Mucosa of rectum (tissue), 2 donors: ENCODE measurements around the gene APOE.
"Not testable (repeated sequence)": the region's sequence is repeated elsewhere in the genome, so short reads cannot be mapped to it uniquely, and the experiment has no call there.

Experiments
- H3K27ac ChIP-seq, 2 donors: one replicate each; pipeline ENCODE4 v1.7.0; 2013; ENCODE audit warnings: inconsistent platforms in 2 of 2, low read depth in 2 of 2, low read length in 2 of 2
- H3K27me3 ChIP-seq, 2 donors: one replicate each; pipeline ENCODE4 v1.7.0; 2013; ENCODE audit warnings: low read length in 2 of 2; ENCODE audit not compliant: control insufficient read depth in 2 of 2, insufficient read depth in 2 of 2
- H3K36me3 ChIP-seq, 2 donors: one replicate each; pipeline ENCODE4 v1.7.0; 2013; ENCODE audit warnings: low read length in 2 of 2; ENCODE audit not compliant: control insufficient read depth in 2 of 2, insufficient read depth in 2 of 2
- H3K4me1 ChIP-seq, 2 donors: one replicate each; pipeline ENCODE4 v1.7.0; 2013; ENCODE audit warnings: low read length in 2 of 2, mild to moderate bottlenecking in 1 of 2; ENCODE audit not compliant: control insufficient read depth in 2 of 2, insufficient read depth in 2 of 2
- H3K4me3 ChIP-seq, 2 donors: one replicate each; pipeline ENCODE4 v1.7.0; 2013; ENCODE audit warnings: low read length in 2 of 2
- H3K9ac ChIP-seq, 2 donors: one replicate each; pipeline ENCODE4 v1.7.0; 2013; ENCODE audit warnings: low read length in 2 of 2, low read depth in 1 of 2, mild to moderate bottlenecking in 1 of 2
- H3K9me3 ChIP-seq, 2 donors: one replicate each; pipeline ENCODE4 v1.7.0; 2013; ENCODE audit warnings: low read length in 2 of 2; ENCODE audit not compliant: control insufficient read depth in 2 of 2
- donor health status: healthy.
- donor health status: Normal muscosa, but diverticular disease.

APOE gene

DNA sequence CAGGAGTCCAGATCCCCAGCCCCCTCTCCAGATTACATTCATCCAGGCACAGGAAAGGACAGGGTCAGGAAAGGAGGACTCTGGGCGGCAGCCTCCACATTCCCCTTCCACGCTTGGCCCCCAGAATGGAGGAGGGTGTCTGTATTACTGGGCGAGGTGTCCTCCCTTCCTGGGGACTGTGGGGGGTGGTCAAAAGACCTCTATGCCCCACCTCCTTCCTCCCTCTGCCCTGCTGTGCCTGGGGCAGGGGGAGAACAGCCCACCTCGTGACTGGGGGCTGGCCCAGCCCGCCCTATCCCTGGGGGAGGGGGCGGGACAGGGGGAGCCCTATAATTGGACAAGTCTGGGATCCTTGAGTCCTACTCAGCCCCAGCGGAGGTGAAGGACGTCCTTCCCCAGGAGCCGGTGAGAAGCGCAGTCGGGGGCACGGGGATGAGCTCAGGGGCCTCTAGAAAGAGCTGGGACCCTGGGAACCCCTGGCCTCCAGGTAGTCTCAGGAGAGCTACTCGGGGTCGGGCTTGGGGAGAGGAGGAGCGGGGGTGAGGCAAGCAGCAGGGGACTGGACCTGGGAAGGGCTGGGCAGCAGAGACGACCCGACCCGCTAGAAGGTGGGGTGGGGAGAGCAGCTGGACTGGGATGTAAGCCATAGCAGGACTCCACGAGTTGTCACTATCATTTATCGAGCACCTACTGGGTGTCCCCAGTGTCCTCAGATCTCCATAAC lies at the start of gene APOE:
Gene APOE (plus strand): TSS at position 360 of the 724 bp plus-strand sequence. CDS start 829 bp downstream, outside the sequence.
- Histone ChIP-seq H3K27ac (peak within 1 kb of the TSS in 1 of 2 donors; percentile 48), H3K4me3 (peak within 1 kb of the TSS; percentile 30 to 58), H3K9ac (peak within 1 kb of the TSS; percentile 32 to 33), H3K36me3 (peaks cover 6 to 15% of the 10 kb centered on the region in 2 donors), H3K27me3 (peaks cover 8 to 11% of the 10 kb centered on the region in 2 donors), H3K4me1 (peaks cover 5 to 9% of the 10 kb centered on the region in 2 donors), H3K9me3 (no peaks in the 10 kb centered on the region)

DNA sequence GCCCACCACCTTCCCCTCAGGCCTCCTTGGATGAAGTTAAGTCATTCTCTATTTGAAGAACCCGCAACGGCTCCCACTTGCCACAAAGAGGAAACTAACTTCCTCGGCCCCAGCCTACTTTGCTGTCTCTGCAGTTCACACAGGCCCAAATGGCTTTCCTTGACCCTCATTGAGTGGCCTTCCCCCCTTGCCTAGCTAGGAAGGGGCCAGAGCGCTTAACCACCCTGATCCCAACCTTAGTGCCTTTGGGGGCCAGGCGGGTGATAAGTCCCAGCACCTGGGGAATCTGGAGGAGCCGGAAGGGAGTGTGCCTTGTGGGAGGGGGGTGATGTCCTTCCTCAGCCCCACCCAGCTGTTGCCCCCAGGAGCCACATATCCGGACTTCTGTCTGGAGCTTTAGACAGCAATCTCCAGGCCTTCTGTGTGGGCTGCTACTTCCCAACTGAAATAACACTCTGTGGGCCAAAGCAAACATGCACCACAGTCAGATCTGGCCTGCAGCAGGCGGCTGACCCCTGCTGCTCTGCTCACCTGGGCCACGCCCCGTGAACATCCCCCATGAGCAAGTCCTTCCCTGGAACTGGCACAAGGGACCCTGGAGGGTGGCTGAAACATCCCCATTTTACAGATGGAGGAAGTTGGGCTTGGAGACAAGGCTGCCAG lies 49.0 kb upstream of the APOE start:
- H3K9me3 ChIP-seq = no peaks in the 10 kb centered on the region
- H3K27ac ChIP-seq = peak overlapping the region in 1 of 2 donors; percentile 7
- no peaks in the 10 kb centered on the region for H3K4me1 ChIP-seq
- peaks cover 2 to 3% of the 10 kb centered on the region in 2 donors for H3K36me3 ChIP-seq
- H3K9ac ChIP-seq = no peak overlapping the region
- no peaks in the 10 kb centered on the region for H3K27me3 ChIP-seq
- H3K4me3 ChIP-seq = no peak overlapping the region

DNA sequence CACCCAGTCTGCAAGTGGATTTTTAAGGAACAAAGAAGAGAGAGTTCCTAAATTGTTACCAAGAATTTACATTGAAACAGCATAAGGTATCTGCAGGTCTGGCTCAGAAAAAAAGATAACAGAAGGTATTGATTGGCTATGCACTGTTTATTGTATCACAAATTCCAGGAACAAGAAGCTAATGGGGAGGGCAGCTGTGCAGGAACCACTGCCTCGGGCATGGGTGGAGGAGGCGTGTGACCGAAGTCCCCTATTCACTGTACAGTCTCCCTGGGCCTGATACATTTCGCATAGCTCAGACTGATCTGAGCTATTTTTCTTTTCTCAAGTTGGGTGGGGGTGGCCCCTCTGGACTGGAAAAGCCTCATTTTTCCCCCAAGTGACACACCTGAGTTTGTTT lies 47.8 kb upstream of the APOE start:
- Histone ChIP-seq H3K27me3 (no peaks in the 10 kb centered on the region), H3K4me1 (no peaks in the 10 kb centered on the region), H3K9me3 (no peaks in the 10 kb centered on the region), H3K36me3 (peaks cover 2 to 3% of the 10 kb centered on the region in 2 donors), H3K27ac (no peak overlapping the region), H3K4me3 (no peak overlapping the region), H3K9ac (no peak overlapping the region)

DNA sequence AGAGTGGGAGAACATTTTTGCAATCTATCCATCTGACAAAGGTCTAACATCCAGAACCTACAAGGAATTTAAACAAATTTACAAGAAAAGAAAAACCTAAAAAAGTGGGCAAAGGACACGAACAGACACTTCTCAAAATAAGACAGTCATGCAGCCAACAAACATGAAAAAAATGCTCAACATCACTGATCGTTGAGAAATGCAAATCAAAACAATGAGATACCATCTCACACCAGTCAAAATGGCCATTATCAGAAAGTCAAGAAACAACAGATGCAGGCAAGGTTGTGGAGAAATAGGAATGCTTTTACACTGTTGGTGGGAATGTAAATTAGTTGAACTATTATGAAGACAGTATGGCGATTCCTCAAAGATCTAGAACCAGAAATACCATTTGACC lies 44.0 kb upstream of the APOE start:
- H3K27me3 ChIP-seq, H3K27ac ChIP-seq, H3K4me1 ChIP-seq, H3K4me3 ChIP-seq, H3K9me3 ChIP-seq, H3K9ac ChIP-seq: not testable (repeated sequence)
- peaks cover 9 to 10% of the 10 kb centered on the region in 2 donors for H3K36me3 ChIP-seq

DNA sequence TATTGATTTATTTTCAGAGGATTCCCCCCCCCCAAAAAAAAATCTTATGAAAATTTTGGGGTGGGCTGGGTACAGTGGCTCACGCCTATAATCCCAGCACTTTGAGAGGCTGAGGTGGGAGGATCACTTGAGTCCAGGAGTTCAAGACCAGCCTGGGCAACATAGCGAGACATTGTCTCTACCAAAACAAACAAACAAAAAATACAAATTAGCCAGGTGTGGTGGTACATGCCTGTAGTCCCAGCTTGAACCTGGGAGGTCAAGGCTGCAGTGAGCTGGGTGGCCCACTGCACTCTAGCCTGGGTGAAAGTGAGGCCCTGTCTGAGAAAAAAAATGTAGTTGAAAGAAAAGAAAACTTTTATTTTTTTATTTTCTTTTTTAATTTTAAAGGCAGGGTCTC lies 41.6 kb upstream of the APOE start:
- Histone ChIP-seq H3K4me1 (no peaks in the 10 kb centered on the region), H3K9me3 (no peaks in the 10 kb centered on the region), H3K27ac (no peak overlapping the region), H3K4me3 (no peak overlapping the region), H3K36me3 (peaks cover 10 to 13% of the 10 kb centered on the region in 2 donors), H3K9ac (no peak overlapping the region), H3K27me3 (no peaks in the 10 kb centered on the region)

DNA sequence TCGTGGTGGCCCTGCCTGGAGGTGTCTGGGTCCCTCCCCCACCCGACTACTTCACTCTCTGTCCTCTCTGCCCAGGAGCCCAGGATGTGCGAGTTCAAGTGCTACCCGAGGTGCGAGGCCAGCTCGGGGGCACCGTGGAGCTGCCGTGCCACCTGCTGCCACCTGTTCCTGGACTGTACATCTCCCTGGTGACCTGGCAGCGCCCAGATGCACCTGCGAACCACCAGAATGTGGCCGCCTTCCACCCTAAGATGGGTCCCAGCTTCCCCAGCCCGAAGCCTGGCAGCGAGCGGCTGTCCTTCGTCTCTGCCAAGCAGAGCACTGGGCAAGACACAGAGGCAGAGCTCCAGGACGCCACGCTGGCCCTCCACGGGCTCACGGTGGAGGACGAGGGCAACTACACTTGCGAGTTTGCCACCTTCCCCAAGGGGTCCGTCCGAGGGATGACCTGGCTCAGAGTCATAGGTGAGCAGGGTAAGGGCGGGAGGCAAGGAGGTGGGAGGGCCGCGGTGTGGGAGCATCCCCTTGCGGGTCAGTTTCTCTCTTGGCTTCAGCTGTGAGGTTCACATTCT lies 40.3 kb upstream of the APOE start:
- peaks cover 0 to 4% of the 10 kb centered on the region in 2 donors for H3K4me1 ChIP-seq
- H3K36me3 ChIP-seq = peaks cover 9 to 11% of the 10 kb centered on the region in 2 donors

DNA sequence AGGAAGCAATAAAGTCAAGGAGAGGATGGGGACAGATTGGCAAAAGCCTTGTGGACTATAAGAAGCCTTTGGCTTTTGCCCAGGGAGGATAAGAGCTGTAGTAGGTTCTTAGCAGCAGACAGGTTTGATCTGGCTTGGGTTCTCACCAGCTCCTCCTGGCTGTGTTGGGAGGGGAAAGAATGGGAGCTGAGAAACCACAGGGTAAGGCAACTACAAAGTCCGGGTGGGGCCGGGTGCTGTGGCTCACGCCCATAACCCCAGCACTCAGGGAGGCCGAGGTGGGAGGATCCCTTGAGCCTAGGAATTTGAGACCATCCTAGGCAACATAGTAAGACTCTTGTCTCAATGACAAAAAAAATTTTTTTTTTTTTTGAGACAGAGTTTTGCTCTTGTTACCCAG lies 38.9 kb upstream of the APOE start:
- Histone ChIP-seq H3K27ac (no peak overlapping the region), H3K27me3 (no peaks in the 10 kb centered on the region), H3K9me3 (no peaks in the 10 kb centered on the region), H3K4me1 (peaks cover 0 to 4% of the 10 kb centered on the region in 2 donors), H3K36me3 (peaks cover 12% of the 10 kb centered on the region in 2 donors), H3K9ac (no peak overlapping the region), H3K4me3 (no peak overlapping the region)

More for the DNA sequence above, 40.3 kb upstream of the APOE start:
- H3K27ac ChIP-seq = no peak overlapping the region
- H3K9ac ChIP-seq = no peak overlapping the region
- H3K9me3 ChIP-seq = no peaks in the 10 kb centered on the region
- no peaks in the 10 kb centered on the region for H3K27me3 ChIP-seq
- H3K4me3 ChIP-seq = no peak overlapping the region

DNA sequence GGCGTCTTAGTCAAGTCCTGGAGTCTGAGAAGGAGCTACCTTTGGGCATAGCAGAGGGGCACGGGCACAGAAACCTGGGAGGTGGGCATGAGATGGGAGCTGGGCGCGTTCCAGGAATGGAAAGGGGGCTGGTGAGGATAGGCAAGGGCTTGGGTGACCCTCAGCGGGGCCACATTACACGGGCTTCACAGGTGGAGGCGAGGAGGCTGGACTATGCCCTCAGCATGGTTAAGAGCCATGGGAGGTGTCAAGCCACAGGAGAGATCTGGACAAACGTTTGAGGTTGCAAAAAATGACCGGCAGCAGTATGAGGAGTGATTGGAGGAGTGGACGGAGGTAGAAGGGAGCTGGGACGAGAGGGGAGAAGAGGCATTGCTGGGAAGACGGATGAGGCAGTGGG lies 38.0 kb upstream of the APOE start:
- Histone ChIP-seq H3K36me3 (peaks cover 20% of the 10 kb centered on the region in 2 donors), H3K27ac (no peak overlapping the region), H3K4me1 (peaks cover 0 to 4% of the 10 kb centered on the region in 2 donors), H3K27me3 (no peaks in the 10 kb centered on the region), H3K9ac (no peak overlapping the region), H3K4me3 (no peak overlapping the region), H3K9me3 (no peaks in the 10 kb centered on the region)

DNA sequence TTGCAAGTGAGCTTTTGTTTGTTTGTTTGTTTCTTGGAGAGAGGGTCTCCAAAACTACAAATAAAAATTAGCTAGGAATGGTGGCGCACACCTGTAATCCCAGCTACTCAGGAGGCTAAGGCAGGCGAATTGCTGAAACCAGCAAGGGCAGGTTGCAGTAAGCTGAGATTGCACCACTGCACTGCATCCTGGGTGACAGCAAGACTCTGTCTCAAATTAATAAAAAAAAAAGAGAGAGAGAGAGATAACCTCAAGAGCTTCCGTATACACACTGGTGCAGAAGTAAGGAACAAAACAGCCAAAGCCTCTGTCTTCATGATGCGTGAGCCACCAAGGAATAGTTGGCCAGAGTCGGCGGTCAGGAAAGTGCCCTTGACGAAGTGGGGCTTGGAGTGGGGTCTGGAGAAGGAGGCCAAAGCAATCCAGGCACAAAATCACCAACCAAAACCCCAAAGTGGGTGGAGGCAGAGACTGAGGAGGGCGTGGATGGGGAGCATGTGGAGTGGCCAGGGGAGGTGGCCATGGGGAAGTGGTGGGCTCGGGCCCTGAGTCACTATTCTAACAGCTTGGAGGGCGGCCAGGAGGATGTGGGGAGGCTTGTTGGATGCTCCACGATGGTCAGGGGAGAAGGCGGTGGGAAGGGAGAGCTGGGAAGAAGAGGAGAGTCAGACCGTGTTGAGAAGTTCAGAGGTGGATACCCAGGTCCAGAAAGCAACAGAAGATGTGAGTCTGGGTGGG lies 35.7 kb upstream of the APOE start:
- H3K36me3 ChIP-seq = peaks cover 36 to 39% of the 10 kb centered on the region in 2 donors
- no peak overlapping the region for H3K27ac ChIP-seq
- H3K4me3 ChIP-seq = no peak overlapping the region
- H3K9me3 ChIP-seq = no peaks in the 10 kb centered on the region
- no peaks in the 10 kb centered on the region for H3K27me3 ChIP-seq
- H3K4me1 ChIP-seq = peaks cover 3 to 4% of the 10 kb centered on the region in 2 donors
- no peak overlapping the region for H3K9ac ChIP-seq
